Fibroblast of lung (primary cell): ENCODE measurements around the gene EPB42. TPM values are rescaled to one million over a fixed set of nuclear protein-coding genes. Genes with fewer than 3 reads are reported as not detected.

Experiments used
- DNase-seq, 2 donors: peaks; one replicate each; pipeline versions ENCODE4 v3.0.0 to v3.0.0-alpha.2; 2010; ENCODE audit warnings: low read depth in 2 of 2
- H2AFZ ChIP-seq: 2 replicates; pipeline ENCODE4 v1.5.1; 2012; ENCODE audit warnings: low read length, control low read depth, inconsistent platforms
- H3K27ac ChIP-seq: 2 replicates; pipeline ENCODE4 v1.5.1; 2011; ENCODE audit warnings: low read length, control low read depth; ENCODE audit not compliant: insufficient read depth
- H3K27me3 ChIP-seq: 2 replicates; pipeline ENCODE4 v1.5.1; 2011; ENCODE audit warnings: mild to moderate bottlenecking, low read length; ENCODE audit not compliant: control insufficient read depth, insufficient read depth
- H3K36me3 ChIP-seq: 2 replicates; pipeline ENCODE4 v1.5.1; 2011; ENCODE audit warnings: low read length; ENCODE audit not compliant: control insufficient read depth, insufficient read depth
- H3K4me1 ChIP-seq: 2 replicates; pipeline ENCODE4 v1.5.1; 2011; ENCODE audit warnings: low read length; ENCODE audit not compliant: control insufficient read depth, insufficient read depth; ENCODE audit errors: extremely low read depth
- H3K4me2 ChIP-seq: 2 replicates; pipeline ENCODE4 v1.5.1; 2011; ENCODE audit warnings: low read length, control low read depth; ENCODE audit not compliant: insufficient read depth; ENCODE audit errors: extremely low read depth
- H3K4me3 ChIP-seq, 4 experiments: fragments of 200-600 bp in 1 of 4; sonication (generic) in 1 of 4; replicated peaks in 1 of 4; 2 replicates each; pipeline ENCODE4 v1.5.1; 2011 to 2016; ENCODE audit warnings: low read length in 4 of 4, low read depth in 3 of 4, mild to moderate bottlenecking in 3 of 4, control low read depth in 2 of 4, inconsistent platforms in 1 of 4, mixed read lengths in 1 of 4; ENCODE audit not compliant: insufficient read depth in 1 of 4; ENCODE audit errors: control extremely low read depth in 1 of 4
- H3K79me2 ChIP-seq: 2 replicates; pipeline ENCODE4 v1.5.1; 2012; ENCODE audit warnings: mild to moderate bottlenecking, low read length, inconsistent platforms; ENCODE audit not compliant: control insufficient read depth, insufficient read depth
- H3K9ac ChIP-seq: 2 replicates; pipeline ENCODE4 v1.5.1; 2011; ENCODE audit warnings: mild to moderate bottlenecking, low read length, control low read depth; ENCODE audit not compliant: insufficient read depth
- H3K9me3 ChIP-seq: 2 replicates; pipeline ENCODE4 v1.5.1; 2012; ENCODE audit warnings: low read depth, low read length; ENCODE audit not compliant: control insufficient read depth, insufficient read depth
- H4K20me1 ChIP-seq: 2 replicates; pipeline ENCODE4 v1.5.1; 2011; ENCODE audit warnings: low read length; ENCODE audit not compliant: control insufficient read depth, insufficient read depth; ENCODE audit errors: extremely low read depth
- EZH2 ChIP-seq: IDR thresholded peaks from 2 replicates; pipeline ENCODE4 v1.5.1; 2012; ENCODE audit warnings: low read length, control low read depth, mild to moderate bottlenecking; ENCODE audit errors: missing control alignments
- polyA plus RNA-seq, 2 donors: library from polyadenylated mRNA; depleted of rRNA in 1 of 2; stranded (reverse) in 1 of 2; unstranded in 1 of 2; fragments of >200 nt; gene quantifications; 2 replicates each; pipeline ENCODE4 v1.2.1, GENCODE V29; 2011 to 2012; ENCODE audit warnings: missing spikeins in 1 of 2
- total RNA-seq: library from RNA; depleted of rRNA; stranded (reverse); fragments of >200 nt; gene quantifications from 2 replicates; pipeline ENCODE4 v1.2.1, GENCODE V29; 2014
- TF ChIP-seq, protein P1 (sequence below), 2 donors: IDR thresholded peaks in 1 of 2; conservative IDR thresholded peaks in 1 of 2; 1 replicate in 1 of 2; 2 replicates in 1 of 2; pipeline ENCODE4 v1.5.1; 2011 to 2012; ENCODE audit warnings: low read length in 2 of 2, control low read depth in 1 of 2, inconsistent platforms in 1 of 2, low read depth in 1 of 2, mild to moderate bottlenecking in 1 of 2

Gene EPB42
- total and polyA plus RNA-seq, 2 donors (not counting 1 experiment from before 2014, with no cell fraction given) = not detected

- peaks cover 17% of the 10 kb centered on the region for H3K27me3 ChIP-seq
- no peak for TF ChIP-seq EZH2
- TF ChIP-seq, protein P1, sequence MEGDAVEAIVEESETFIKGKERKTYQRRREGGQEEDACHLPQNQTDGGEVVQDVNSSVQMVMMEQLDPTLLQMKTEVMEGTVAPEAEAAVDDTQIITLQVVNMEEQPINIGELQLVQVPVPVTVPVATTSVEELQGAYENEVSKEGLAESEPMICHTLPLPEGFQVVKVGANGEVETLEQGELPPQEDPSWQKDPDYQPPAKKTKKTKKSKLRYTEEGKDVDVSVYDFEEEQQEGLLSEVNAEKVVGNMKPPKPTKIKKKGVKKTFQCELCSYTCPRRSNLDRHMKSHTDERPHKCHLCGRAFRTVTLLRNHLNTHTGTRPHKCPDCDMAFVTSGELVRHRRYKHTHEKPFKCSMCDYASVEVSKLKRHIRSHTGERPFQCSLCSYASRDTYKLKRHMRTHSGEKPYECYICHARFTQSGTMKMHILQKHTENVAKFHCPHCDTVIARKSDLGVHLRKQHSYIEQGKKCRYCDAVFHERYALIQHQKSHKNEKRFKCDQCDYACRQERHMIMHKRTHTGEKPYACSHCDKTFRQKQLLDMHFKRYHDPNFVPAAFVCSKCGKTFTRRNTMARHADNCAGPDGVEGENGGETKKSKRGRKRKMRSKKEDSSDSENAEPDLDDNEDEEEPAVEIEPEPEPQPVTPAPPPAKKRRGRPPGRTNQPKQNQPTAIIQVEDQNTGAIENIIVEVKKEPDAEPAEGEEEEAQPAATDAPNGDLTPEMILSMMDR (conservative IDR thresholded peaks at IDR 0.05 in 1 of 2, IDR thresholded peaks at IDR 0.05 in 1 of 2; ENCODE audit: low read depth in 1 of 2, low read length in 2 of 2) = no peak
- H3K4me3 ChIP-seq = no peak overlapping the region
- H3K27ac ChIP-seq = no peak overlapping the region
- no peaks in the 10 kb centered on the region for H3K4me1 ChIP-seq
- no peak overlapping the region for H2AFZ ChIP-seq
- H3K9ac ChIP-seq = no peak overlapping the region
- no peak overlapping the region for H3K4me2 ChIP-seq
- H4K20me1 ChIP-seq = no peaks in the 10 kb centered on the region
- no peaks in the 10 kb centered on the region for H3K9me3 ChIP-seq
- no peak for DNase-seq
- H3K79me2 ChIP-seq = no peaks in the 10 kb centered on the region
- H3K36me3 ChIP-seq = no peaks in the 10 kb centered on the region
These were observed 13.8 kb downstream of the EPB42 start for GRCh38 chr15:43207024-43207423.

DNA sequence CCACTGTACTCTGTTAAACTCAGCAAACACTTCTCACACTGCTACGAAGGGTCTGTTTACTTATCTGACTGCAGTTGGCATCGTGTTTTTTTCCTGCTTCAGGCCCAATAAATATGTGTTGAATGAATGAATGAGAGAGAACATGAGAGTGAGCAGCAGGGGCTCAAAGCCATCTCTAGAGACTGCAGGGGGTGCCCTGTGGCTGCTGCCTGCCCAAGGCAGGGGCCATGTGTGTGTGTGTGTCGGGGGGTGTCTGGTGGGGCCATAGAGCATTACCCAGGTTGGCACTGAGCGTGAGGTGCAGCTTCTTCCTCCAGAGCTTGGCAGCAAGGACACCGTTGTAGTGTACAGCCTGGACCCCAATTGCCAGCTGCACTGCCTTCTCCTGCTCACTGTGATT, 14.8 kb downstream of the EPB42 start:
- H3K9me3 ChIP-seq = no peaks in the 10 kb centered on the region
- no peaks in the 10 kb centered on the region for H3K4me1 ChIP-seq
- peaks cover 17% of the 10 kb centered on the region for H3K27me3 ChIP-seq

GRCh38 chr15:43204016-43204901, 16.6 kb downstream of the EPB42 start:
- no peaks in the 10 kb centered on the region for H3K4me1 ChIP-seq
- TF ChIP-seq, protein P1 (conservative IDR thresholded peaks at IDR 0.05 in 1 of 2, IDR thresholded peaks at IDR 0.05 in 1 of 2; ENCODE audit: low read depth in 1 of 2, low read length in 2 of 2) = peak; percentile 49 to 70
- TF ChIP-seq EZH2 = no peak
- DNase-seq = peak; percentile 56 to 65

More for the DNA sequence above, 14.8 kb downstream of the EPB42 start:
- Histone ChIP-seq H3K36me3 (no peaks in the 10 kb centered on the region), H3K79me2 (no peaks in the 10 kb centered on the region), H3K4me2 (no peak overlapping the region), H4K20me1 (no peaks in the 10 kb centered on the region), H3K4me3 (no peak overlapping the region), H3K9ac (no peak overlapping the region), H3K27ac (no peak overlapping the region), H2AFZ (no peak overlapping the region)
- no peak for TF ChIP-seq EZH2
- TF ChIP-seq, protein P1 (conservative IDR thresholded peaks at IDR 0.05 in 1 of 2, IDR thresholded peaks at IDR 0.05 in 1 of 2; ENCODE audit: low read depth in 1 of 2, low read length in 2 of 2) = no peak
- DNase-seq = no peak

More at GRCh38 chr15:43204016-43204901, 16.6 kb downstream of the EPB42 start:
- Histone ChIP-seq H3K9ac (no peak overlapping the region), H3K27me3 (peaks cover 12% of the 10 kb centered on the region), H3K36me3 (no peaks in the 10 kb centered on the region), H3K27ac (no peak overlapping the region), H2AFZ (no peak overlapping the region), H3K4me3 (no peak overlapping the region), H3K4me2 (no peak overlapping the region), H3K9me3 (no peaks in the 10 kb centered on the region), H4K20me1 (no peaks in the 10 kb centered on the region), H3K79me2 (no peaks in the 10 kb centered on the region)
